Fibroblast of skin of abdomen (primary cell): ENCODE data around the gene CDC42BPG.

Source experiments
- DNase-seq: peaks from one replicate; pipeline ENCODE4 v3.0.0-alpha.2; 2013

Gene CDC42BPG

DNA sequence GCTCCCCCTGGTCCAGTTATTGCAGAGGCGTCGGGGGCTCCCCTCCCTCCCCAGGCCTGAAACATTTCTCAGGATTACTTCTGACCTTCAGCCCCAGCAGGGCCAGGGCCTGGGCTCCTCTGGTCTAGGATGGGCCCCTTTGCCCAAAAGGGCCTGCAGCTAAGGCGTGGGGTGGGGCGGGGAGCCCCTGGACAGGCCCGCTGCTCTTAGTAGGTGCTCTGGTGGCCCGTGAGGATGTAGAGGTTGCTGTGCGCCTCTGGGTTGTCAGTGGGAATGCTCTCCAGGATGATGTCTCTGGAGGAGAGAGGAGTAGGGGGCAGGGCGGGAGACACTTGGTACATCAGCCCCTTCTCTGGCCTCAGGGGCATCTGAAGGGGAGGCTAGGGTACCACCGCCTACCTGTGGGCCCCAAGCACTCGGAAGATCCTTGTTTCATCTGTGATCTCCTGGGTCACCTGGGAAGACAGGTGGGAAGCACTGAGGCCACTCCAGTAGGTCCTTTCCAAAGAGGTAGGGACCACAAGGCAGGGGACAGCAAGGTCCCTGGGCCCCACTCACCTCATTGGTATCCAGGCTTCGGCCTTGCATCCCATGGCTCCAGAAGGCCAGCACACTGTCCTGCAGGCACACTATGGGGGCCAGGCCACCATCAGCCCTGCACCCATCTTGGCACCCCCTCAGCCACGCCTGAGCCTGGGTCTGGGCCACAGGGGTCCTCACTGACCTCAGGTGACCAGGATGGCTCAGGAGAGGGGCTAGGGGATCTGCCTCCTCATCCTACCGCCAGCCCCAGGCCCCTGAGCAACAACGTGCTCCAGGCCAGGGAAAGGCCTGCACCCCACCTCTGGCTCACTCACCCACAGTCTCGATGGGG, 54.9 kb downstream of the CDC42BPG start:
- no peak for DNase-seq

DNA sequence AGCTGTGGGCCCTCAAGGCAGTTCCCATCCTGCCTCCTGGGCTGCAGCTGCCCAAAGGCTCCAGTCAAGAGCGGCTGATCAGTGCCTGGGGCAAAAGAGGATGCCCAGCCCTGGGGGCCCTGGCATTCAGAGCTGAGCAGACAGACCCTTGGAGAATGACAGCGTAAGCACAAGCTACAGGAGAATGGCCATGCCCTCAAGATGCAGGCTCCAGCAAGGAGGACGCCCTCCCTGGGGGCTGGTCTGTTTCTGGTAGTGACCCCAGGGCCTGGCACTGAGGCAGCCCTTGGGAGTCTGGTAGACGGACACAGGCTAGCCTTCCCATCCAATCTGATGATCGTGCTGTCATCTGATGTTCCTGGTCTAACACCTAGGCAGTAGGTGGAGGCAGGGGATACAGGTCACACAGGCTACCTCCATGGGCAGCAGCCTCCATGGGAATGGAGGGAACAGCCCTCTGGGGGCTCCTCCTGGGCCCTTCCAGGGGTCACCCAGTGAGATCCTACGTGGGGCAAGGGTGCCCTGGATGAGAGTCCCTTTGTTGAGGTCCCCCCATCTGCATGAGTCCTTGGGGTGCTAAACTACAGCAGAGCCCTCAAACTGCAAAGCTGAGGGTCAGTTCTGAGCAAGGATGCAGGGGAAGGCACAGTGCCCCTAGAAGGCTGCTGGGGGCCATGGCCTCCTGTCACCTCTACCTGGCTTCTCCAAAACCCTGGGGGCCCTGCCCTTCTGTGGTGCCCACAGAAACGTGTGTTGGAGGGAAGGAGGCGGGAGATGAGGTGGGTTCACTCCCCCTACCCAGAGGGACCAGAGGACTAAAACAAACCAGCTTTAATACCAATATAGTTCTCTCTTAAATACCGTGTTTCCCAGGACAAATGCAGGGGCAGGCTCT, 55.9 kb downstream of the CDC42BPG start:
- DNase-seq = no peak

DNA sequence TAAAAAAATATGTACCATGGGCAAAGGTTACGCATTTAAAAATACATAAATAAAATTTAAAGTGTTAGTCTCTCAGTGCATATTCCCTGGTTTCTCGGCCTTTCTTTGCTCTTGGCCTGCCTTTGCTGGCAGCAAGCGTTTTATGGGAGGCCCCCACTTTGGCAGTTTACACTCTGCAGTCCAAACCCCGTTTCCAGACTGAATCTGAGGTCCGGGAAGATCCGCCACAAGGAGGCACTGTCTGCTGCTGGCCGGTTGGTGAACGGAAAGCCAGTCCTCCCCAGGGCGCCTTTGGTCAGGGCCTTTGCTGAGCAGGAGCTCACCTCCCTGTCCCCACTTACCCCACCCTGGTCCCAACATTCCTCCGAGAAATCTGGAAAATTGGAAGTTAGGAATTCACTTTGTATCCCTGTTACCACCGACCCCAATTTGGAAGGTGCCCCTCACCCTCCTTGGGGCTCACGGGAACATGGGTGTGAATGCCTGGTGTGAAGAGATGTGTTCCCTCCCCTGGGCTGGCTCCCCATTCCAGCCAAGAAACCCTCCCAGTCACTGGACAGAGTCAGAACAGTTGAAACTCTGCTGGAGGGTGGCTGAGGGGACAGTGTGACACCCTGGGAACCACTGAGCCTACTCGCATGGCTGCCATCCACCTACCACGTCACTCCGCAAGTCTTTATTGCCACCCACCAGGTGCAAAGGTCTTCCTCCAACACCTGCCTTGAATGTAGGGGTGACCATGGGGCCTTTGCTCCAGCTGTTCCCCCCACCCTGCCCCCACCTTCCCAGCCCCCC, 56.7 kb downstream of the CDC42BPG start:
- no peak for DNase-seq

DNA sequence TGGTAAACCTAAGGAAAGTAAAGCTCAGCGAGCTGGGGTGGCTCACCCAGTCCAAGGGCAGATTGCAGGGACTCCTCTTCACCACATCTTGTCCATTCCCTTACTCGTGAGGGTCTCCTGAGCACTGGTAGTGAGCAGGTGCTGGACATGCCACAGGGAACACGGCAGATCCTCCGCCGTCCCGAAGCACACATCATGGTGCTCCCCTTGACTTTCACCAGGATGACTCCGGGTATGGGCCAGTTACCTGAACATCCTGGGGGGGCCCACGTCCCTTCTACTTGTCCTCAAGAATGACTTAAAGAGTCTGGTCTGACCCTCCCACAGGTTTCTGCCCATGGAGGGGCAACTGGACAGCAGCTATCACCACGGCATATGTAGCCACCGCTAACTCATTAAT, 58.1 kb downstream of the CDC42BPG start:
- no peak for DNase-seq

DNA sequence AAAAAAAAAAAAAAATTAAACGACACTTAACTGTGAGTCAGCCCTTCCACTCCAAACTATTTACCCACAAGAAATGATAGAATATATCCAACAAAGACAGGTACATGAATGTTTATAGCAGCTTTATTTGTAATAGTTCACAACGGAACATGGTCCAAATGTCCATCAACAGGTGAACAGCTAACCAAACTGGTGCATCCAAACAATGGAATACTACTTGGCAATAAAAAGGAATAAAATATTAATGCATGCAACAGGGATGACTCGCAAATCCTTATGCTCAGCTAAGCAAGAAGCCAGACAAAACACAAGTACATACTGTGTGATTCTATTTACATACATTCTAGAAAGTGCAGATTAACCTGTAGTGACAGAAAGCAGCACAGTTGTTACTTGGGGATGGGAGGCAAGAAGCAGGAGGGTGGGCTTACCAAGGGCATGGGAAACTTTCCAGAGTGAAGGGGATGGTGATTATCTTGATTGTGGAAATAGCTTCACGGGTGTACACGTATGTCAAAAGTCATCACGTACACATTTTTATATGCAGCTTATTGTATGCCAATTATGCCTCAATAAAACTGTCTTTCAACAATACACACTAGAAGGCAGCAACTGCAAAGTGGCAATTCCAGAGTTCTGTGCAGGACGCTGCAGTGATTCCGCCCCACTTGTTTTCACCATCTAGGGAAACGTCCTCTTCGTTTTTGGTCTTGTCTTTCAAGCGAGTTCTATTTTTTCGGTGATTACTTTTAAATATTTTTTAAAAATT, 59.5 kb downstream of the CDC42BPG start:
- no peak for DNase-seq

DNA sequence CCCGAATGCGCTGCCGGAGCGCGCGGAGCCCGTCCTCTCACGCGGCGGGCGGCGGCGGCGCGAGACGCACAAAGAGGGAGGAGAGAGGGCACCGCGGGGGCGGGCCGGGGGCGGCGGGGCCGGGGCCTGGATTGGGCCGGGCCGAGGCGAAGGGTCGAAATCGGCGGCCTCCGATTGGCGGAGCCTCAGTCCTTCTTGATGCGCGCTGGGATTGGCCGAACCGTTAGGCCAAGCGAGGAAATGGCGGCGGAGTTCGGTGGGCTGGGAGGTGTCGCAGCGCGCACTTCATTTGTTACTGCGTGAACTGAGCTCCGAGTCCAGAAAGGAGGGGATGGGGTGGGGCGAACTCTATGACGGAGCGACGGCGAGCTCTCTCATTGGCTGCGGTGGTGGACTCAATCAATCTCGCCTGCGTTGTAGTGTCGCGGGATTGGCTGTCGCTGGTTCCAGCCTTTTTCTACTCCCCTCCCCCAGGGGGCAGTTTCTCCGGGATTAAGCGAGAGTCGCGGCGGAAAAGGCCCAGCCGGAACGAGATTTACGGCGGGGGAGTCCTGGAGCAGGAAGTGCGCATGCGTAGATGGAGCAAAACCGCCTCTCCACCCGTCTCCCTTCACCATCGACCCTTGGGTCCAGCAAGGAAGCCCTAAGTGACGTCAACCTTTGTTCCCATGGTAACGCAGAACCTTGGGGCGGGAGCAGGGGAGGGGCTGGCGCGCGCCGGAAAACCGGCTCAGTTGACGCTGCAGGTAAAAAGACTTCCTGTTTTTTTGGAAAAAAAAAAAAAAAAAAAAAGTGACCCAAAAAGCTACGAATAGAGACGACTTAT, 65.8 kb downstream of the CDC42BPG start, which contains the start of gene SF1:
Gene SF1, minus strand, starts transcription at position 70 of the 826 bp plus-strand sequence. CDS start 150 bp downstream, outside the sequence.
- DNase-seq = peak; percentile 100

DNA sequence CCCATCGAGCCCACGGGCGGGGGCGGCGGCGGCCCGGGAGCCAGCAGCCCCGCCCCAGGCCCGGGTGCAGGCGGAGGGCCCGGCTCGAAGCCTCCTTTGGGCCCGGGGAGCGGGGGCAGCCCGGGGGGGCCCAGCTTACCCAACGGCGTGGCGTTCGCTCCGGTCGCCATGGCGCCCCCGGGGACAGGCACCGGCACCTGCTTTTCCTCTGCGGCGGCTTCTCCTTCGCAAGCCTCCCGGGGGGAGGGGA, 66.3 kb downstream of the CDC42BPG start:
- DNase-seq = no peak

DNA sequence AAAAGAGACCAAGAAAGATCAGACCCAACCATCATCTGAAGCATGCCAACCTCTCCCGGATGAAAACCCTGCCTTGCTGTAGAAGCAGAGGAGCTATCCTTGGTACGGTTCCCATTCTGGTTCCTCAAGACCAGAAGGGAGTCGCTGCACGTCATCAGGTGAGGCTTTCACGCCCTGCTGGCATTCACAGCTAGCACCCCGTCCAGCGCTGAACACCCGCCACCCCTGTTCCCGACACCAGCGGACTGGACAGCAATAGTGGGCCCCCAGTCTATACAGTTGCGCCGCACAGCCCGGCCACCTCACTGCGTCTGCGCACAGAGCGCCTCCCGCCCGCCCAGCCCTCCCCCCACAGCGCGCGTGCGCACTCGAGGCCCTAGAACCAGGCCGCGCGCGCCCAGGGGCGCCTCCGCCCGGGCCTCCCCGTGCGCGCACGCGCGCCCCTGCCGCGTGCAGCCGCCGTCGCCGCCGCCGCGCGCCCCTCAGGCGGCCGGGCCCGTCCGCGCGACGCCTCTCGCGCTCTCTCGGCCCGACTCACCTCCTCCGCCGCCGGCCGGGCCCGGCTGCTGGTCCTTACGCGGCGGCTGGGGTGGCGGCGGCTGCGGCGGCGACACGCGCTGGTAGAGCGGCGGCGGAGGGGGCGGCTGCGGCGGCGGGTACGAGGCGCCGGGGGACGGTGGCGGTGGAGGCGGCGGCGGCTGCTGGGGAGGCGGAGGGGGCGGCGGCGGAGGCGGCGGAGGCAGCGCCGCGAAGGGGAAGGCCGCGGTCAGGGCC, 66.8 kb downstream of the CDC42BPG start:
- DNase-seq = peak; percentile 82

DNA sequence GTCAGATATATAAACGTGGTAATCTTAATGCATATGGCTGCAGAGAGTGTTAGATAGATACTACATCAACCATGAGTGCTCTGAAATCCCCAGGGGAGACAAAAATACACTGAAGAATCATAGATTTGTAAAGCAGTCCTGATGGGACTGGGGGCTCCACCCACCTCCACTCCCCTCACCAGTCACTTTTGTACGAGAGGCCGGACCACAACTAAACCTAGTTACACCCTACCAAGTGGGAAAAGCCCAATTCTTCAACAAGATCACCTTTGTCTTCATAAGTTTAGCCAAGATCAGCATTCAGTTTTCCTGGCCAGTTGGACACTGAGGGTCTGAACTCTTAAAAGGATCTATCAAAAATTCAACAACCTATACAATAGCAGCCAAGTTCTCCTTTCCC, 67.6 kb downstream of the CDC42BPG start:
- no peak for DNase-seq

DNA sequence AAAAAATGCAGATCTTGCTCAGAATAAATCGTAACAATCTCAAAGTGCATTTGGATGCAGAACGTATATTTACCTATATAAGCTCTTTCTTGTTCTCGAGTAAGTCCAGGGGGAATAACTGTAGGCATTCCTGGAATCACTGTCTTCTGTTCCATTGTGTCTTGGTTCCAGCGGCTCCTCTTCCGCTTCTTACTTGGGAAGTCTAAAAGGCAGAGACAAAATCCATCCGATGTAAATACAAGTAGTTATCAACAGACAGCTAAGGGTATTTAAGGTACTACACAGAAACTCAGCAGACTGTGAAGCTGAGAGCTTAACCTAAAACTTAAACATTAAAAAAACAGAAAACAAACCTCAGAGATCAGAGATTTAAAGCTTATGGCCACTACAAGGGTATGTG, 68.0 kb downstream of the CDC42BPG start:
- no peak for DNase-seq

DNA sequence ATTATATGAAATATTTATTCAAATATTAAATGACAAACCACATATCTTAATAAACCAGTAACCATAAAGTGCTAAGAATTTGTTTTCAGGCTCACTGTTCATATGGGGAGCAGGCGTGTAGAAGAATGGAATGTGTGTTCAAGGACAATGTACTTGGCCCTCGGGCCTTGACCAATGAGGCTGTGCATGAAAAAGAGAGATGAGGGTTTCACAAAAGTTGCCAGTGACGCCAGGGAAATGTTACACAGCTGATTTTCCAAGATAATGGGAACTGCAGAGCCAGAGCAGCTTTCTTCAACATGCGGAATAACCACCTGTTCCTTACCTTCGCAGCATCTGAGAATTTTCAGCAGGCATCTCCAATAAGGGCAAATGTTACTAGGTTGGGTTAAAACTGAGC, 70.3 kb downstream of the CDC42BPG start:
- no peak for DNase-seq
